SW480 (cell line): ENCODE results near the gene ENDOG.

Experiments used
- DNase-seq: peaks from one replicate; pipeline ENCODE4 v3.0.0-alpha.2; 2016; ENCODE audit warnings: low spot score

Gene ENDOG

DNA sequence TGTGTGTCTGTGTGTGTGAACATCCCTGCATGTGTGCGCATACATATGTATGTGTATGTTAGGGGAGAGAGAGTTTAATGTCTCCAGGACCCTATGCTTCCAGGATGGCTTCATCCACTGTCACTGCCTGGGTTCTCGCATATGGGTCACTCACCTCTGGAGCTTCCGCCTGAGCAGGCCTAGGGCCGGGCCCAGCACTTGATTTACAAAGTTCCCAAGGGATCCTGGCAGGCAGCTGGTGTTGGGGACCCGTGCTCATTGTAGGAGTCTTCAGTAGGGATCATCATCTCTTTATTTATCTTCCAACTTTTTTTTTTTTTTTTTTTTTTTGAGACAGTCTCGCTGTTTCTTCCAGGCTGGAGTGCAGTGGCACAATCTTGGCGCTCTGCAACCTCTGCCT is 18.2 kb upstream of the ENDOG start:
- no peak for DNase-seq

DNA sequence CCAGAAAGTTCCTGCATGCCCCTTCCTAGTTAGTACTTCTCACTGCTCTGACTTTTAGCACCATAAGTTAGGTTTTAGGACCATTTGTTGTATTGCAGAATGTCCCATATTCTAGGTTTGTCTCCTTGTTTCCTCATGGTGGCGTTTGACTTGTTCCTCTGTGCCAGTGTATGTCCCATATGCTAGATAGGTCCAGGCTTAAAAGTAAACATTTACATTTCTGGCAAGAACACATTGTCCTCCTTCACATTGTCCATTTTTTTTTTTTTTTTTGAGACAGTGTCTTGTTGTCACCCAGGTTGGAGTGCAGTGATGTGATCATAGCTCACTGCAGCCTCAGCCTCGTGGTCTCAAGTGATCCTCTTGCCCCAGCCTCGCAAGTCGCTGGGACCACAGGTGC is 15.8 kb upstream of the ENDOG start:
- DNase-seq, result no peak

DNA sequence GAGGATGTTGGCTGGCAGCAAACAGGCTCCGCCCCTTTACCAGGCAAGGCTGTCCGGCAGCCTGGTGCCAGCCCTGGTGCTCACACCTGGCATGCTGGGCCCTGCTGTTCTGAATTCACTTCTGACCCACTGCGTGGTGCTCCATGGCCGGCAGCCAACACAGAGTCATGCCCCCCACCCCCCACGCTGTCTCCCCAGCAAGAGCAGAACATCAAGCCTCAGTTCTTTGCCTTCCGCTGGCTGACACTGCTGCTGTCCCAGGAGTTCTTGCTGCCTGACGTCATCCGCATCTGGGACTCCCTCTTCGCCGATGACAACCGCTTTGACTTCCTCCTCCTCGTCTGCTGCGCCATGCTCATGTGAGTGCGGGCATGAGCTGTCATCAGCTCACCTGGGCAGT is 12.6 kb upstream of the ENDOG start:
- no peak for DNase-seq

DNA sequence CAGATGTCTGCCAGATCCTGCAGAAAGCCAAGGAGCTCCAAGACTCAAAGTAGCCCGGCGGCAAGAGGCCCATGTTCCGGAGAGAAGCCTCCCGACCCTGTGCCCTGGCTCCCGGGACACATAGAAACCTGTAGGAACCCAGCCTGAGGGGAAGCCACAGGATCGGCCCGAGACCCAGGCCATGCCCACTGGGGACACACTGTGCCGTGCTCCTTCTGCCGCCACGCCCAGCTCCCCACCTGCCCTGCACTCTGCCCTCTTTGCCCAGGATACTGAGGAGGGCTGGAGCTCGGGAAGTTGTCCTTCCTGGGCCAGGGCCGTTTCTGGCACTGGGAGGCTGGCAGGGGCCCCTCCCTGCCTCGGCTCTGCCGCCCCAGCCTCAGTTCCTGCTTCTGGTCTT is 10.5 kb upstream of the ENDOG start:
- no peak for DNase-seq

DNA sequence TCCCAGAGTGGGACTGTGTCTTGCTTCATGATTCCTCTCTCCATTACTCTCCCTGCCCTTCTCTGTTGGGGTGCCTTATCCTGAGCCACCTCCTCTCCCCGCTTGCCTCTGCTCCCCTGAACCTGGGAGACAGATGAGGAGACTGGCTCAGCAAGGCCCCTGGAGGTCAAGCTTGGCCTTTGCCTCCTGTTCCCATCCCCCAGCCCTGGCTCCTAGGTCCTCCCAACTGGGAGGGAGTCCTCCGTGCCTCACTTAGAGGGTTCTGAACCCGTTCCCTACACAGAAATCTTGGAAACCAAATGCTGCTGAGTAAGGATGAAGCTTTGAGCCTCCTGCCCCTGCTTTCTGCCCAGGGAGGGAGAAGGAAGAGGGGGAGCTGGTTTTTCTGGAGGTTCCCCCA is 9.8 kb upstream of the ENDOG start:
- DNase-seq, result no peak

DNA sequence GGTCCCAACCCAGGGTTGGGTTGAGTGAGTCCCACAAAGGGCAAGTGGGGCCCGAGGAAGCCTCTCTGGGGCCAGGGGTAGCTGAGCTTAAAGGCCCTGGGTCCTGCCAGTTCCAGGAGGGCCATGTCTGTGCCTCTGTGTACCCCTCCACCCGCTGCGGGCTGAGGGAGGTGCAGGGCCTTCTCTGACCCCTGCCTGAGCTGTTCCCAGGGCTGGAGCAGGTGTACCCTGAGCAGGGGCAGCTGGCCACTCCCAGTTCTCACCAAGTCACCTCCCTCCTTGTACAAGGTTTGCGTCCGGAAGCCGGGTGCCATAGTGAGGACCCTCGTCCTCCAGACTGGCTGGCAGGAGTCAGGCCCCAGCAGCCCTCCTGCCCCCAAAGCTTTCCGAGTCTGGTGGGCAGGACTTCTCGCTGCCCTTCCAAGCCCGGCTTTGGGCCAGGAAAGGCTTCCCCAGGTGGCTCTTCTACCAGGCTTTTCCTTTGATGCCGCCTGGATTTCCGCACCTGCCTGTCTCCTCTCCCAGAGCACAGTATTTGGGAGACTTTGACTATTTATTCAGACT is 9.2 kb upstream of the ENDOG start:
- no peak for DNase-seq

DNA sequence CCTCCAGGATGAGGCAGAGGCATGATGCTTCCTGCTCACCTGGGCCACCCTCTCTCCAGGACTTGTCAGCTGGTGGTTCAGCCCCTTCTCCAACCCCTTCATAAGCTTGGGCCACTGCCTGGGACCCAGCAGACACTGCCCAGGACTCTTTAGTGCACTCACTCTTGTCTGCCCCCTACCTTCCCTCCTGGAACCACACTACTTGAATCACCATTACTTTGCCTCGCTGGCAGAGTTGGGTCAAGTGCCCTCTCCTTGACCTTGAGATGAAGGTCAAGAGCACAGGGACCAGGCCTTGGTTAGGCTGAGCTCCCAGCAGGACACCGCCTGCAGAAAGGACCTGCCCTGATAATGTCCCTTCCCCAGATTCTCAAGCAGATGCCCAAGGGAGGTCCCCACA is 8.5 kb upstream of the ENDOG start:
- DNase-seq, result no peak

DNA sequence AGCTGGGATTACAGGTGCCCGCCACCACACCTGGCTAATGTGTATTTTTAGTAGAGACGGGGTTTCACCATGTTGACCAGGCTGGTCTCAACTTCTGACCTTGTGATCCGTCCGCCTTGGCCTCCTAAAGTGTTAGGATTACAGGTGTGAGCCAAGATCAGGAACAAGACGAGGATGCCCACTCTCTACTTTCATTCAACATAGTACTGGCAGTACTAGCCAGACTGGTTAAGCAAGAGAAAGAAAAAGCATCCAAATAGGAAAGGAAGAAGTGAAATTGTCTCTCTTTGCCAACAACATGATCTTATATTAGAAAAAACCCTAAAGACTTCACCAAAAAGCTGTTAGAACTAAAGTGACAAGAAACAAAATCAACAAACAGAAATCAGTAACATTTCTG is 7.4 kb upstream of the ENDOG start:
- no peak for DNase-seq

DNA sequence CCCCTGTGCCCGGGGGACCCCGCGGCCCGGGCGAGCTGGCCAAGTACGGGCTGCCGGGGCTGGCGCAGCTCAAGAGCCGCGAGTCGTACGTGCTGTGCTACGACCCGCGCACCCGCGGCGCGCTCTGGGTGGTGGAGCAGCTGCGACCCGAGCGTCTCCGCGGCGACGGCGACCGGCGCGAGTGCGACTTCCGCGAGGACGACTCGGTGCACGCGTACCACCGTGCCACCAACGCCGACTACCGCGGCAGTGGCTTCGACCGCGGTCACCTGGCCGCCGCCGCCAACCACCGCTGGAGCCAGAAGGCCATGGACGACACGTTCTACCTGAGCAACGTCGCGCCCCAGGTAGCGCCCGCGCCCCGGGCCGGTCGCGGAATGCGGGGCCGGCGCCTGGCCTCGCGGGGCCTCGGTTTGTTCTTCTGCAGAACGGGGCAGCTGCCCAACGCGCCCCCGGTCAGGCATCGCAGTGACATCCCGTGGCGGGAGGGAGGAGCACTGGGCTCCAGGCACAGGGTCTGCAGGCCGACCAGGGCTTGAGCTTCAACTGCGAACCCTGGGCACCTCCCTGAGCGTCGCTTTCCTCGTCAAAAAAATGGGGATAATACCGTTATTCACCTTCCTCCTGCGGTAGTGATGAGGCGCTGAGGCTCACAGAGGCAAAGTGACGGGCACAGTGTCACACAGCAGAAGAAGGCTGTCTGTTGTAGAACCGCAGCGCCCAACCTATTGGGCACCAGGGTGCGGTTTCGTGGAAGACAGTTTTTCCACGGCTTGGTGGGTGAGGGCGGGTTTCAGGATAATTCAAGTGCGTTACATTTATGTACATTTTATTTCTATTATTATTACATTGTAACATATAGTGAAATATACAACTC is 777 bp downstream of the ENDOG start:
- DNase-seq, result peak; percentile 41

DNA sequence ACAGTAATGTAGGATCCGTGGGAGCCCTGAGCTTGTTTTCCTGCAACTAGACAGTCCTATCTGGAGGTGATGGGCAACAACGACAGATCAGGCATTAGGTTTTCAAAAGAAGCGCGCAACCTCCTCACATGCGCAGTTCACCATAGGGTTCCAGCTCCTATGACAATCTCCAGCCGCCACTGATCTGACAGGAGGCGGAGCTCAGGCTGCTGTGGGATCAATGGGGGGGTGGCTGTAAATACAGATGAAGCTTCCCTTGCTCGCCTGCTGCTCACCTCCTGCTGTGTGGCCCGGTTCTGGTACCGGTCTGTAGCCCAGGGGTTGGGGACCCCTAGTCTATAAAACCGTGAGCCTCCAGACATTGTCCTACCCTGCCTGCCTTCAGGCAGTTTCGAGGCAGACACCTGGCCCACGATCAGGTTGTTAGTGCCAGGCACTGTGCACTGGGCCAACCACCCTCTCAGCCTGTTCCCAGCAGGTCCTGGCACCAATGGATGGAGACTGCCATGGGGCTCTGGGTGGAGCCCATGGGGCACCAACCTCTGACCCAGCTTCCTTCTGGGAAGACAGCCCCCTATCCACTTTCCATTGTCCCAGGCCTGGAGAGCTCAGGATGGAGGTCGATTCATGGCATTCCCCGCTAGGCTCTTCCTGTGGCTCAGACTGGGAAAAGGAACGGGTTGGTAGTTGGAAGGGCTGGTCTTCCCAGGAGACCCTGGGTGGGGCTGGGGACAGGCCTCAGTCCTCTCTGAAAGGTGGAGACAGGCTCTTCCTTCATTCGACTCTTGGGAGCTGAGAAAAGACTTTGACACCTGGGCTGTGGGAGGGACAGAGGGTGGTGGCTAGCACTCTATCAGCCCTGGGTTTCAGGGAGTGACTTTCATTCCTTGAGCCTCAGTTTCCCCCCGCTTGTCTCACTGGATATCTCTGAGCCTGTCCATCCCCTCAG is 1.7 kb downstream of the ENDOG start:
- DNase-seq, result peak; percentile 71

DNA sequence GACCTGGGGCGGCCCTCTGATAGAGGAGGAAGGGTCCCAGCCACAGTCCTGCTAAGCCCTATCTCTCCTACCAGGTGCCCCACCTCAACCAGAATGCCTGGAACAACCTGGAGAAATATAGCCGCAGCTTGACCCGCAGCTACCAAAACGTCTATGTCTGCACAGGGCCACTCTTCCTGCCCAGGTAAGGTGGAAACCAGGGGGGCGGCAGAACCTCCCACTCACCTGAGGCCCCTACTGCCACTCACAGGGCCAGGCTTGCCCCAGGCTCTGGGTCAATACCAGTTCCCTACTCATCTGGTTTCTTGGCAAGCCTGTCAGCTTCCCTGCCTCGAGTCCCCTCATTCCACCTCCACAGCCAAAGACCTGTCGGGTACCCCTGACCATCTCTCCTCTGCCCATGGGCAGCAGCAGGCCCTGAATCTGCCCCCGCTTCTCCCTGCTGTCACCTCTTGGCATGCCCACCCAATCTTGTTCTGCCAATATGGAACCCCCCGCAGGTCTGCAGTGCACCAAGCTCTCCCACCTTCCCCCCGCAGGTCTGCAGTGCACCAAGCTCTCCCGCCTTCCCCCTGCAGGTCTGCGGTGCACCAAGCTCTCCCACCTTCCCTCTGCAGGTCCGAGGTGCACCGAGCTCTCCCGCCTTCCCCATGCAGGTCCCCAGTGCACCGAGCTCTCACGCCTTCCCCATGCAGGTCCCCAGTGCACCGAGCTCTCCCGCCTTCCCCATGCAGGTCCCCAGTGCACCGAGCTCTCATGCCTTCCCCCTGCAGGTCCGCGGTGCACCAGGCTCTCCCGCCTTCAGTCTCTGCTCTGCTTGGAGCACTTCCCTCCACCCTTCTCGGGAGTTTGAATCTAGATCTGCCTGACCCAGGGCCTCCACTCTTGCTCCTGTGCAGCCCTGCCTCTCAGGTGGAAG is 2.6 kb downstream of the ENDOG start:
- DNase-seq, result no peak

DNA sequence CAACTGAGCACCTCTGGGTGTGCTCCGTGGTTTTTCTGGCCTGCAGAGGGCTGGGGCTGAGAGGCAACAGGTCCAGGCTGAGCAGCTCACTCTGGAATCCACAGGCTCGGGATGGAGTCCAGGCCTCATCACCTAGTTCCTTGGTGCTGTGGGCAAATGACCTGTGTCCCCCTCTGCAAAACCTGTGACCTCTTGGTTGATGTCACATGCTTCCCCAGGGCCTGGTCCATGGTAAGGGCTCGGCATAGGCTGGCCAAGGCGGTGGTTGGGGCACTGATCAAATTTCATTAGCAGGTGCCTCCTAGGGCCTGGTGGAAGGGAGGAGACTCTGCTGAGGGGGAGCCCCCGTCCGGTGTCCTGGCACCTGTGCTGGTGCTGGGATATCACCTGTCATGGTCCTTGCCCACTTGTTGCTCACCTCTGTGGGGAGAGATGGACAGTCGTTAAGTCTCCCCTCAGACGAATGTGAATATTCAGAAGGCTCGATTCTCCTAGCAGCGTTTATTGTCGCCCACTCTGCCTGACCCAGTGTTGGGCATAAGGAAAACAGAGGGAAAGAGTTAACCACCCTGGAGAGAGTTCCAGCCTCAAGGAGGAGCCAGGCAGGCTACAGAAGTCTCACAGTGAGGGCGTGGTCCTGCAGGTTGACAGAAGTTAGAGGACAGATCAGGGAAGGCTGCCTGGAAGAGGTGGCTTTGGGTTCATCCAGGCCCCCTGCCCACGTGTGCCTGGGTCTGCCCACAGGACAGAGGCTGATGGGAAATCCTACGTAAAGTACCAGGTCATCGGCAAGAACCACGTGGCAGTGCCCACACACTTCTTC is 3.5 kb downstream of the ENDOG start:
- no peak for DNase-seq

DNA sequence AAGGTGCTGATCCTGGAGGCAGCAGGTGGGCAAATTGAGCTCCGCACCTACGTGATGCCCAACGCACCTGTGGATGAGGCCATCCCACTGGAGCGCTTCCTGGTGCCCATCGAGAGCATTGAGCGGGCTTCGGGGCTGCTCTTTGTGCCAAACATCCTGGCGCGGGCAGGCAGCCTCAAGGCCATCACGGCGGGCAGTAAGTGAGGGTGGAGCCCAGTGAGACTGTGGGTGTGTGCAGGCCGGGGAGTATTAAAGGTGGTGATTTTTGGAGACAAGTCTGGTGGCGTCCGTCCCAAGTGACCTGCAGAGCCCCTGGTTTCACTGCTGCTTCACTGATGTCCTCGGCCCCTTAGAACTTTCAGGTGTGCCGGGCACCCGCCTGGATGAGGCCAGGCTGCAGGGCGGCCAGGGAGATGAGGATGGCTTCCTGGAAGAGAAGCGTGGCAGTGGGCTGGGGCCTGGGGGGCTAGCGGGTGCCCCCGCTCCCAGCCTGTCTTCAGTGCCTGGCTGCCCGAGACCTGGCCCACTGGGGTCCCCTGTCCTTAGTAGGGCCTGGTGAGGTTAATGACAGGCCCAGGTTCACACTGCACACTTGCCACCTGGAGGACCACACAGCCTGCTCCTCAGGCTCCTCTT is 4.2 kb downstream of the ENDOG start:
- no peak for DNase-seq

DNA sequence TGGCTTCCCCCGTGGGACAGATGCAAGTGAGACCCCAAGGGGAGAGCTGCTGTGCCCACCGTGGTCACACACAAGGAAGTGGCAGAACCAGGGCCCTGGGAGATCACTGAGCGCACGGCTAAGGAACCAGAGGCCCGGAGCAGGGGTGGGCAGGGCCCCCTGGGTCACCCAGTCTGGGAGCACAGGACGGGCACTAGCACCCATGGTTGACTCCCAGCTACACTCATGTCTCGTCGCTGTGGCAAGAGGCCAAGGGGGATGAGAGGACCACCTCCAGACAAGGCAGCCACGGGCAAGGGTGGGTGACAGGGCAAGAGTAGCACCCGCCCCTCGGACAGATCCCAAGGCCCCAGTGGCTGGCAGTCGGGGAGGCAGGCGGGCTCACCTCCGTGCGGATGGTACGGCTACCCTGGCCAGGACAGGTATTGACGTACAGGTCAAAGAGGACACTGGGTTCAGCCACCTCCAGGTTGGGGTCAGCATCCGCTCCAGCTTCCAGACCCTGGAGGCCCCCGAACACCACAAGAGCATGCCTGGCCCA is 5.1 kb downstream of the ENDOG start:
- no peak for DNase-seq

DNA sequence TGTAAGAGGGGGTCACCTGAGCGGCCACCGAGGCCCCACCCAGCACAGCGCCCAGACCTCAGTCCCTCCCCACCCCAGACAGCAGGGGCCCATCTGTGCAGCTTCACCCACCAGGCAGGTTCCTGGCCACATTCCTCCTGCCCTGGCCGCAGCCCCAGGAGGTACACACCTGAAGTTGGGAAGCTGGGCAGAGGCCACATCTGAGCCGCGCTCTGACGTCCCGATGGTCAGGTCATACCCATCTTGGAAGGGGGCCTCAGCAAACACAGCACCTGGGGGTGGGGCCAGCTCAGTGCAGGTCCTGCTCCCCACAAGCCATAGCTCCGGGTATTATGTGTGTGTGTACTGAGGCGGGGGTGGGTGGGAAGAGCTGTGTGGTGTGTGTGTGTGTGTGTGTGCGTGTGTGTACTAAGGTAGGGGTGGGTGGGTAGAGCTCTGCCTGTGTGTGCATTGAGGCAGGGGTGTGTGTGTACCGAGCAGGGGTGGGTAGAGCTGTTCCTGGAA is 5.7 kb downstream of the ENDOG start:
- no peak for DNase-seq

DNA sequence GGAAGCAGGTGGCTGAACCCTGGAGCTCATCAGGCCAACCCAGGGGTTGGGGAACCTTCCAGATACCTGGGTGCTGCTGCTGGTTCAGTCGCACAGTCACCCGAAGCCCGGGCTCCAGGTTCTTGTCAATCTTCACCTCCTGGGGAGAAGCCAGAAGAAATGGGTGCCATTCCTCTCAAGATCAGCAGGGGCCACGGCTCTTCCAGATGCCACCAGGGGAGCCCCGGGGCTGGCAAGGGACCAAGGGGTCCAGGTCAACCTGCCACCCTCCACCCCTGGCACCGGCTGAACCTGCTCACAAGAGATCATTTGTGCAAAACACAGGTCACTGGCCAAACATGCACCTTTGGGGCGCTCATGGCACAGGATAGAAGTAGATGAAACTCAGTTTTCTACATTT is 6.6 kb downstream of the ENDOG start:
- DNase-seq, result no peak

DNA sequence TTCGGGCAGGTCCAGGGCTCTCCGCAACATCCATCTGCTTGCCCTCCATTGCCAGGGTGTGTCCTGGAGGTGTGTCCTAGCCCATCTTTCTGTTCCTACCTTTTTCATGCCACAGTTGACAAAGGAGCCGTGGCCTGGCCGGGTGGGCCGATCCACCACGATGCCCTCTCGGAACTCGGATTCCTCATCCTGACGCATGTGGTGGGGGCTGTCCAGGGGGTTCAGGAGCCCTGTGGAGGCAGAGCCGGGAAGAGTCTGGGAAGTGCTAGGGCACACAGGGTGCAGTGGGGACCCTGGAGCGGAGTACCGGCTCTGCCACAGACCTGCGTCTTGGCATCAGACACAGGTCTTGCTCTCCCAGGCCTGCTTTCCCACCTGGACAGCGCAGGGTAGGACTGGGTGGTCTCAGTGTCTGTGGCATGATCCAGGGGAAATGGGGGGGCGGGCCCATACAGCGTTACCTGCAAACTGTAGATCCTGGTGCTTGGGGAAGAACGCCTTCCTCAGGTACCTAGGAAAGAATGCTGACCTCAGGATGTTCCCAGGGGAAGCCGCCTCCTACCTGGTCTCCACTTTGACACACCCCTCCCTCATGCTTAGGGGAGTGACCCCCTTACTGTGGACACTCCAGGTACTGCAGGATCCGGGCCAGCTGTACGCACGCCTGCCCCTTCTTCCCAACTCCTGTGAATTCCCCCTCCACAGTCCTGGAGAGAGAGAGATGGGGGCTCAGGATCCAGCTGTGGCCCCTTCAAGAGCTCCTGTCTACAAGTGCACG is 7.8 kb downstream of the ENDOG start:
- no peak for DNase-seq

DNA sequence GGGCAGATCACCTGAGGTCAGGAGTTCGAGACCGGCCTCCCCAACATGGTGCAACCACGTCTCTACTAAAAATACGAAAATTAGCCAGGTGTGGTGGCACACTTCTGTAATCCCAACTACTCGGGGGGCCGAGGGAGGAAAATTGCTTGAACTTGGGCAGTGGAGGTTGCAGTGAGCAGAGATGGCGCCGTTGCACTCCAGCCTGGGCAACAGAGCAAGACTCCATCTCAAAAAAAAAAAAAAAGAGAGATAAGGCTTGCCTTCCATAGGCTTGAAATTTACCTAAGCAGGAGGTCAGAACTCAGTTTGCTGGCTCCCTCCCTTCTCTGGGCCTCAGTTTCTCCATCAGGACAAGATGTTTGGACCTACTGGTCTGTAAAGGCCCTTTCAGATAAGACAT is 10.0 kb downstream of the ENDOG start:
- DNase-seq, result no peak
